Duodenal mucosa (tissue), 2 donors: ENCODE measurements around the gene TLCD3B.
A peak's percentile ranks its signal among the peaks of the same experiment; 100 is the strongest.
"Not testable (repeated sequence)": the region's sequence is repeated elsewhere in the genome, so short reads cannot be mapped to it uniquely, and the experiment has no call there.

ENCODE experiments used
- H3K27ac ChIP-seq: one replicate; pipeline ENCODE4 v1.7.0; 2013; ENCODE audit warnings: low read depth, low read length
- H3K27me3 ChIP-seq, 2 donors: one replicate each; pipeline ENCODE4 v1.7.0; 2013; ENCODE audit warnings: low read length in 2 of 2, control low read depth in 1 of 2; ENCODE audit not compliant: insufficient read depth in 2 of 2, control insufficient read depth in 1 of 2
- H3K36me3 ChIP-seq, 2 donors: one replicate each; pipeline ENCODE4 v1.7.0; 2013; ENCODE audit warnings: low read length in 2 of 2, control low read depth in 1 of 2; ENCODE audit not compliant: insufficient read depth in 2 of 2, control insufficient read depth in 1 of 2
- H3K4me1 ChIP-seq, 2 donors: one replicate each; pipeline ENCODE4 v1.7.0; 2013; ENCODE audit warnings: low read length in 2 of 2, control low read depth in 1 of 2; ENCODE audit not compliant: insufficient read depth in 2 of 2, control insufficient read depth in 1 of 2
- H3K4me3 ChIP-seq, 2 donors: one replicate each; pipeline ENCODE4 v1.7.0; 2013; ENCODE audit warnings: low read length in 2 of 2, low read depth in 1 of 2
- H3K9ac ChIP-seq, 2 donors: one replicate each; pipeline ENCODE4 v1.7.0; 2013; ENCODE audit warnings: low read length in 2 of 2, low read depth in 1 of 2
- H3K9me3 ChIP-seq, 2 donors: one replicate each; pipeline ENCODE4 v1.7.0; 2013; ENCODE audit warnings: low read length in 2 of 2, control low read depth in 1 of 2; ENCODE audit not compliant: control insufficient read depth in 1 of 2

TLCD3B gene

DNA sequence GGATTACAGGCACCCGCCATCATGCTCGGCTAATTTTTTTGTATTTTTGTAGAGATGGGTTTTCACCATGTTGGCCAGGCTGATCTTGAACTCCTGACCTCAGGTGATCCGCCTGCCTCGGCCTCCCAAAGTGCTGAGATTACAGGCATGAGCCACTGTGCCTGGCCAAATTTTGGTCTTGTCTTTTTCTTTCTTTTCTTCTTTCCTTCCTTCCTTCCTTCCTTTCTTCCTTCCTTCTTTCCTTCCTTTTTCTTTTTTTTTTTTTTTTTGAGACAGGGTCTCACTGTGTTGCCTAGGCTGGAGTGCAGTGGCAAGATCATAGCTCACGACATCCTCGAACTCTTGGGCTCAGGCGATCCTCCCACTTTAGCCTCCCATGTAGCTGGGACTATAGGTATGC is 15.6 kb downstream of the TLCD3B start:
- H3K9me3 ChIP-seq, H3K36me3 ChIP-seq, H3K27ac ChIP-seq, H3K4me3 ChIP-seq, H3K9ac ChIP-seq, H3K4me1 ChIP-seq: not testable (repeated sequence)
- peaks cover 11 to 12% of the 10 kb centered on the region in 2 donors for H3K27me3 ChIP-seq

DNA sequence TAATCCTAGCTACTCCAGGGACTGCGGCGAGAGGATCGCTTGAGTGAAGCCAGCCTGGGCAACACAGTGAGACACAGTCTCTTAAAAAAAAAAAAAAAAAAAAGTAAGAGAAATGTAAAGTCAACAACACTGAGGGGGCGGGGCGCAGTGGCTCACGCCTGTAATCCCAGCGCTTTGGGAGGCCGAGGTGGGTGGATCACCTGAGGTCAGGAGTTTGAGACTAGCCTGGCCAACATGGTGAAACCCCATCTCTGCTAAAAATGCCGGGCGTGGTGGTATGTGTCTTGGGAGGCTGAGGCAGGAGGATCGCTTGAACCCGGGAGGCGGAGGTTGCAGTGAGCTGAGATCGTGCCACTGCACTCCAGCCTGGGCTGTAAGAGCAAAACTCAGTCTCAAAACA is 18.5 kb downstream of the TLCD3B start:
- not testable (repeated sequence) for H3K9ac ChIP-seq, H3K36me3 ChIP-seq, H3K9me3 ChIP-seq, H3K4me3 ChIP-seq, H3K27ac ChIP-seq
- Histone ChIP-seq H3K4me1 (peaks cover 4 to 11% of the 10 kb centered on the region in 2 donors), H3K27me3 (peaks cover 17 to 25% of the 10 kb centered on the region in 2 donors)

DNA sequence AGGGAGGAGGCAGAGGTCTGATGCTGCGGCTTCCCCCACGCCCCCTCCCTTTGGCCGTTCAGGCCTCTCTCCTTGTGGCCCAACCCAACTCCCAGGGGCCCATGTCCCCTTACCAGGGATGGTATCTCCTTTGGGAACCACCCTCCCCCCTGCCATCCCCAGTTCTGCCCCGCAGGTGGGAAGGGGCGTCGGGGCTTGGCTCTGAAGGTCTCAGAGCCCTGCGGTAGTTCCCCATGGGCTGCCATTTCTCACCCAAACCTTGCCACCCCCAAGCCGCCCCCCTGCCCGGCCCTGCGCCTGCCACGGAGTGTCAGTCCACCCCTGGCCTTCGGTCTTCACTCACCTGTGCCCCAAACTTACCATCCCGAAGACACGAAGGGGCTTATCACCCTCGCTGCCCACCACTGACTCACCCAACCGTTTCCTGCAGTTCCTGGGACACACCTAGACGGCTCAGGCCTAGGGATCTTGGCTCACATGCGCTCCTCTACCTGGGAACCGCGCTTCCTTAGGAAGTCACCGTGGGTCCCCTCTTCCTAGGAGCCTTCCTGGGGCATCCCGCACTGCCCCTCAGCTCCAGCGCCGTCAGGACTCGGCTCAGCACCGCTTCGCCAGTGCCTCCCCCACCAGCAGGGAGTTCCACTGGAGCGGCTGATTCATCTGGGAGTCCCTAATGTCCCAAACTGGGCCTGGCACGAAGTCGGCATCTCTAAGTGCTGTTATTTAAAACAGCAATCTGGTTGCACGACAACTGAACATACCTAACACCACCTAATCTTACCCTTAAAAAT is 19.2 kb downstream of the TLCD3B start:
- H3K27ac ChIP-seq: no peak overlapping the region
- peaks cover 4 to 11% of the 10 kb centered on the region in 2 donors for H3K4me1 ChIP-seq
- H3K9me3 ChIP-seq: no peaks in the 10 kb centered on the region
- no peak overlapping the region for H3K4me3 ChIP-seq
- no peak overlapping the region for H3K9ac ChIP-seq
- peaks cover 17 to 25% of the 10 kb centered on the region in 2 donors for H3K27me3 ChIP-seq
- H3K36me3 ChIP-seq: no peaks in the 10 kb centered on the region

DNA sequence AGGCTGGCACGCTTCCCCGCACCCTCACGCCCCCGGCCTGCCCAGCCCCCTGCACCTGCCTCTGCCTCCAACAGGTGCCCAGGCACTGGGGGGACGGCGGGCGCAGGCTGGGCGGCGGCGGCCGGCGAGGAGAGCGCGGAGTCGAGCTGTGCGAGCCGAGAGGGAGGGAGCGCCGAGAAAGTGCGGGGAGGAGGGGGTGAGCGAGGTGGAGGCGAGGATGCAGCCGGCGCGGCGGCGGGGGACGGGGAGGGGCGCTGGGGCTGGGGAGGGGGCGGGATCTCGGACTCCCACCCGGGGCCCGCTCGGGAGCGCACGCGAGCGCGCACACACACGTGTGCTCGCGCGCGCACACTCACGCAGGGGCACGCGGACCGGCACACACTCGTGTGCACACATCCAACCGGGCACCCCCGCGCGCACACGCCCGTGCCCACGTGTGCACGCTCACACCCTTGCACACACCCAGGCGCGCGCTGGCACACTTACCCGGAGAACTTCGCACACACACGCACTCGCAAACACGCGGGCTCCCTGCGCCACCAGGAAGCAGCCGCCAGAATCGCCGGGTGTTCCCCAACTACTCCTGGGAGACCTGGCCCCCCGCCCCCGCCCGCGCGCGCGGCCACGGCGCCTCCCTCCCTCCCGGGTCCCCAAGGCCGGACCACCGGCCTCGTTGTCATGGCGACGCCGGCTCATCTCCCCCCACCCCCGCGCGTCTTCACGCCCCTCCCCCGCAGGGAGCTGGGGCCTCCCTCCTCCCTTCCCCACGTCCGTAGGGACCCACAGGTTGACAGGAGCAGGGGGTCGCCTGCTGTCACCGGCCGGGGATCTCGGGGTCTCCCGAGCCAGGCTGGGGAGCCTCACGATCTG is 20.0 kb downstream of the TLCD3B start, which contains the start of gene DOC2A:
Gene DOC2A, minus strand, starts transcription at position 184 of the 870 bp plus-strand sequence. CDS start 805 bp downstream, outside the sequence.
- no peaks in the 10 kb centered on the region for H3K36me3 ChIP-seq
- H3K9ac ChIP-seq: no peak within 1 kb of the TSS
- peak within 1 kb of the TSS in 1 of 2 donors; percentile 54 for H3K4me3 ChIP-seq
- peaks cover 4 to 11% of the 10 kb centered on the region in 2 donors for H3K4me1 ChIP-seq
- H3K27me3 ChIP-seq: peaks cover 17 to 25% of the 10 kb centered on the region in 2 donors
- H3K27ac ChIP-seq: no peak within 1 kb of the TSS
- H3K9me3 ChIP-seq: no peaks in the 10 kb centered on the region

DNA sequence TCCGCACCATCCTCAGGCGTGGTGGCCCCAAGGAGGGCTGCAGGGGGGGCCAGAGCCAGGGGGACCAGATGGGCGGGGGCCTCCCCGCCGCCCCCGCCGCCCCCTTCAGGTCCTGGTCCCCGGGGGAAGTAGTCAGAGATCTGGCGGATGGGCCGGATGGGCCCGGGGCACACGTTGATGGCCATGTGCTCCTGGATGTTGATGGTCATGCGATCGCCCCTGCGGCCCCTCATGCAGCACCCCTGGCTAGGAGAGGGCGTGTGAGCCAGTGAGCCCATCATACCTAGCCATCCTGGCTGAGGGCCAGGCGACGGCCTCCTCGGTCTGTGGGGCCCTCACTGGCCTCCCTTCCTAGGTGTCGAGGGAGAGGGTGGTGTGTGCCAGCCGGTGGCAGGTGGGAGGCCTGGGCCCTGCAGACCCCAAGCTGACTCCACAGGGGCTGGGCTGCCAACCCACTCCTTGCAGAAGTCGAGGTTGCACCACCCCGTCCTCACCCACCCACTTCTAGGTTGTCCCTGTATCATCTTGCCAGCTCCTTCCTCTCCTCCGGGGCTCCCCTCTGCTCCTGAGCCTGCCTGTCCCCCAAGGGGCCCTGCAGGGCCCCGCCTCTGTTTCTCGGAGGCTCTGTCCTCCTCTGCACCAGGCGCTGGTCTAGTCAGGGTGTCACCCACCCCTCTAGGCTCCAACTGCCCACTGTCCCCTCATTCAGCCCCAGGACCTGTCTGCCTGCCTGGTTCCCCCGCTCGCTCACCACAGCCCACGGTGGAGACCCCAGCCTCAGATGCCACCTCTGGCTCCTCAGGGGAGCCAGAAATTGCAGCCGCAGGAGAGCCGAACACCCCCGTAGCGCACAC is 20.9 kb downstream of the TLCD3B start:
- Histone ChIP-seq H3K9me3 (no peaks in the 10 kb centered on the region), H3K4me3 (no peak overlapping the region), H3K27me3 (peaks cover 17 to 25% of the 10 kb centered on the region in 2 donors), H3K4me1 (peaks cover 4 to 11% of the 10 kb centered on the region in 2 donors), H3K9ac (no peak overlapping the region), H3K27ac (no peak overlapping the region), H3K36me3 (no peaks in the 10 kb centered on the region)

DNA sequence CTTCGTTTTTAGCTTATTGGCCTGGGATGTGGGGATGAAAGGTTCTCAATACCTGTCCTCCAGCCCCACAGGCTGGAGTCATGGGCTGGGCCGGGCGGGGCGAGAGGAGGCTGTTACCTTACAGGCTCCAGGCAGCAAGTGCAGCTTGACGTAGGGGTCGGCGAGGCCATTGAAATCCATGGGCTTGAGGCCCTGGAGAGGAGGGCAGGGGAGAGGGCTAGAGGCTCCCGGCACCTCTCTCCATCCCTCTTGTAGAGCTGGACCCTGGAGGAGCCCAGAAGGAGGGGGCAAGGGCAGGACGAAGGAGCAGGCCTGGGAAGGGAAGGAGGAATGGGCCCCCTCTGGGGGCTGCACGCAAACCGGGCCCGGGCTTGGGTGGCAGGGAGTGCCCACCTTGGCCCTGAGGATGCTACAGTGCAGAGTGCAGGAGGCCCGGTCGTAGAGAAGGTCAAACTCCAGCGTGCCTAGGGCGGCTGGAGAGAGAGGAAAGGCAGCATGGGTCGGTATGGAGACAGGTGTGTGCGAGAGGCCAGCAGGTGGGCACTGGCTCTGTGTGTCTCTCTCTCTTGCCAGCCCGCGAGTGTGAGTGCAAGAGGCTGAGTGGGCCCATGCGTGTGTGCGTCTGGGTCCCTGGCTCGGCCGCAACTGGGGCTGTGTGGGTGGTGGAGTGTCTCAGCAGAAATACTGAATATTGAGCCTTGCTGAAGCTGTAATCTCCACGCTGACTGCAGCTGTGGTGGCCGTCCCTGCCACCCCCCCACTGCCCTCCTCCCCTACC is 21.8 kb downstream of the TLCD3B start:
- no peak overlapping the region for H3K27ac ChIP-seq
- no peak overlapping the region for H3K4me3 ChIP-seq
- H3K9ac ChIP-seq: no peak overlapping the region
- H3K36me3 ChIP-seq: no peaks in the 10 kb centered on the region
- H3K4me1 ChIP-seq: peaks cover 4 to 11% of the 10 kb centered on the region in 2 donors
- no peaks in the 10 kb centered on the region for H3K9me3 ChIP-seq
- peaks cover 17 to 25% of the 10 kb centered on the region in 2 donors for H3K27me3 ChIP-seq

DNA sequence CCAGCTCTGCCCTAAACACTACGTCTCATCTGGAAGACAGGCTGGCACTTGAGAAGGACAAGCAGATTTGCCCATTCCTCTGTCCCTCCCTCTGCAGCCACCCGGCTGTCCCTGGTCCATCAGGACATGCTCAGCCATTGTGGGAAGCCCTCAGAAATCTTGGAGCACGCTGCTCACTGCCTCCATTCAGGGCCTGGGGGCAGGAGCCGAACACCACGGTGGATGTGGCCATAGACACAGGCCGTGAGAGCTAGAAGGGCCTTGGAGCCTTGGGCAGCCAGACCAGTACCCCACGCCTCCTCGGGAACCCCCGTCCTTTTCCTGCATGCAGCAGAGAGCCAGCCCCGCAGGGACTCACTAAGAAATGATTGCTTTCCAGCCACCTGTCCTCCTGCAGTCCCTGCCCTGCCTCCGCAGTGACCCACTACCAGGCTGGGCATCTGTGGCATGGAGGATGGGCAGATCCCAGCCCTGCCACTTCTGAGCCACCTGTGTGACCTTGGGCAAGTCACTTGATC is 23.6 kb downstream of the TLCD3B start:
- Histone ChIP-seq H3K27ac (no peak overlapping the region), H3K27me3 (peaks cover 17 to 25% of the 10 kb centered on the region in 2 donors), H3K9ac (no peak overlapping the region), H3K9me3 (no peaks in the 10 kb centered on the region), H3K36me3 (peaks cover 0 to 5% of the 10 kb centered on the region in 2 donors), H3K4me1 (peaks cover 4 to 11% of the 10 kb centered on the region in 2 donors), H3K4me3 (no peak overlapping the region)

DNA sequence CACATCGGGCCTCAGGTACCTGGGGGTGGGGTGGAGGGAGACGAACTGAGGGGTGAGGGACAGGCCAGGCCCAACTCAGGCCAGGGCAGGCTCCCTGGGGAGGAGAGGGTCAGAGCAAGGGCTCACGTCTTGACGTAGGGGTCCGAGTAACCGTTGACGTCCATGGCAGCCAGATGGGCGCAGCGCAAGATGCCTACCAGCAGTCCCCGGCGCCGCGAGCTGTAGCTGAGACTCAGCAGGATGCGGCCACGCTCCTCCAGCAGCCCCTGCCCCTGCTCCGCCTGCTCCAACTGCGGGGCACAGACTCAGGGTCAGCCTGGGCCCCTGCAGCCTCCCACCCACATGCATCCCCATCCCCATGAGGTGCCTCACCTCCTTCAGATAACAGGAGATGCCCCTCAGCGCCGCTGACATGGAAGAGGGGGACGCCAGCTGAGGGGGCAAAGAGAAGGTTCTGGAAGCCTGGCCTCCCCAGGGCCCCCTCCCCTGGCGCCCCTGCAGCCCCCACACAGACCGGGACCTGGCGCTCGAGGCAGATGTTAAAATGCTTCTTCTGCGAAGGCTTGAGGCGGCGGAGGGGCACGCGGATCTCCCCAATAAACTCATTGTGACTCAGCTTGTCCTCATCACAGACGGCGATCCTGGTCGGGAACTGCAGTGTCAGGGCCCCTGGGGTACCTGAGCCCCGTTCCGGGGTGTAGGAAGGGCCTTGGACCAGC is 24.3 kb downstream of the TLCD3B start:
- H3K9me3 ChIP-seq: no peaks in the 10 kb centered on the region
- peaks cover 0 to 10% of the 10 kb centered on the region in 2 donors for H3K36me3 ChIP-seq
- peaks cover 13 to 19% of the 10 kb centered on the region in 2 donors for H3K27me3 ChIP-seq
- H3K9ac ChIP-seq: no peak overlapping the region
- H3K4me3 ChIP-seq: no peak overlapping the region
- H3K27ac ChIP-seq: no peak overlapping the region
- peaks cover 4 to 11% of the 10 kb centered on the region in 2 donors for H3K4me1 ChIP-seq
